CD4-positive, CD25-positive, alpha-beta regulatory T cell (primary cell): ENCODE data around the gene PRSS57. TPM values are rescaled to one million over a fixed set of nuclear protein-coding genes. Genes with fewer than 3 reads are reported as not detected.
A peak's percentile ranks its signal among the peaks of the same experiment; 100 is the strongest.

Experiments used
- ATAC-seq, 2 donors: fragments of 150-1000 bp; cut with Tn5 transposase; one replicate each; pipeline ENCODE4 v1.10.0; 2021; ENCODE audit warnings: low read depth in 2 of 2, moderate number of reproducible peaks in 2 of 2, moderate library complexity in 1 of 2
- DNase-seq, 3 donors: peaks; one replicate each; pipeline versions ENCODE4 v3.0.0 to v3.0.0-alpha.2; 2012 to 2022; ENCODE audit warnings: mixed read lengths in 1 of 3
- H3K27ac ChIP-seq: one replicate; pipeline ENCODE4 v1.7.0; 2013; ENCODE audit warnings: mild to moderate bottlenecking, low read length; ENCODE audit not compliant: insufficient read depth, poor library complexity, severe bottlenecking
- H3K27me3 ChIP-seq: one replicate; pipeline ENCODE4 v1.7.0; 2013; ENCODE audit warnings: low read length; ENCODE audit not compliant: control insufficient read depth, insufficient read depth
- H3K36me3 ChIP-seq: one replicate; pipeline ENCODE4 v1.7.0; 2013; ENCODE audit warnings: mild to moderate bottlenecking, low read length, moderate library complexity; ENCODE audit not compliant: control insufficient read depth, insufficient read depth
- H3K4me1 ChIP-seq: 2 replicates; pipeline ENCODE4 v1.7.0; 2013; ENCODE audit warnings: mild to moderate bottlenecking, low read length; ENCODE audit not compliant: insufficient read depth, control insufficient read depth, poor library complexity, severe bottlenecking
- H3K4me3 ChIP-seq: one replicate; pipeline ENCODE4 v1.7.0; 2013; ENCODE audit warnings: low read depth, mild to moderate bottlenecking, low read length, moderate library complexity
- H3K9me3 ChIP-seq, 2 experiments: 1 replicate in 1 of 2; 2 replicates in 1 of 2; pipeline ENCODE4 v1.7.0; 2013; ENCODE audit warnings: low read length in 2 of 2, mild to moderate bottlenecking in 1 of 2, moderate library complexity in 1 of 2; ENCODE audit not compliant: control insufficient read depth in 2 of 2
- H3K27ac Mint-ChIP-seq, 3 donors: one replicate each; pipeline ENCODE4 v1.8.0; 2020 to 2022; ENCODE audit warnings: mild to moderate bottlenecking in 3 of 3, mixed read lengths in 3 of 3, moderate library complexity in 2 of 3
- H3K27me3 Mint-ChIP-seq: one replicate; pipeline ENCODE4 v1.8.0; 2022; ENCODE audit warnings: mild to moderate bottlenecking, mixed read lengths
- H3K36me3 Mint-ChIP-seq: one replicate; pipeline ENCODE4 v1.8.0; 2020; ENCODE audit warnings: mixed read lengths
- H3K4me1 Mint-ChIP-seq, 4 donors: one replicate each; pipeline ENCODE4 v1.8.0; 2020 to 2022; ENCODE audit warnings: mixed read lengths in 4 of 4, mild to moderate bottlenecking in 1 of 4
- H3K4me3 Mint-ChIP-seq, 4 donors: one replicate each; pipeline ENCODE4 v1.8.0; 2020 to 2022; ENCODE audit warnings: mild to moderate bottlenecking in 4 of 4, mixed read lengths in 4 of 4, moderate library complexity in 3 of 4
- H3K9me3 Mint-ChIP-seq, 7 donors: one replicate each; pipeline ENCODE4 v1.8.0; 2020 to 2022; ENCODE audit warnings: mixed read lengths in 7 of 7, mild to moderate bottlenecking in 3 of 7, moderate library complexity in 2 of 7
- polyA plus RNA-seq, 4 donors: library from polyadenylated mRNA; unstranded; fragments of 300-500 nt; fragmentation: Illumina TruSeq; gene quantifications; one replicate each; pipeline ENCODE4 v1.2.3, GENCODE V29; 2021
- total RNA-seq: library from RNA; stranded (reverse); gene quantifications from one replicate; pipeline ENCODE4 v1.2.3, GENCODE V29; 2022

The PRSS57 gene
- total and polyA plus RNA-seq, 5 donors from 2014 or later, result 3.3 TPM; not detected in 4

- Mint-ChIP-seq H3K27me3 (no peaks in the 10 kb centered on the region), H3K27ac (no peak overlapping the region), H3K4me3 (no peak overlapping the region), H3K9me3 (no peaks in the 10 kb centered on the region), H3K36me3 (peaks cover 9% of the 10 kb centered on the region), H3K4me1 (peaks cover 0 to 44% (median 9%) of the 10 kb centered on the region in 4 donors)
- ATAC-seq, result no peak
- DNase-seq, result no peak
- no peak overlapping the region for H3K27ac ChIP-seq
- H3K4me1 ChIP-seq, result peaks cover 36% of the 10 kb centered on the region
- peaks cover 49% of the 10 kb centered on the region for H3K36me3 ChIP-seq
- H3K27me3 ChIP-seq, result no peaks in the 10 kb centered on the region
- no peak overlapping the region for H3K4me3 ChIP-seq
- H3K9me3 ChIP-seq, result no peaks in the 10 kb centered on the region
These were observed 41.8 kb downstream of the PRSS57 start for GRCh38 chr19:653425-653824.

GRCh38 chr19:652467-653389, 42.5 kb downstream of the PRSS57 start:
- ATAC-seq (no peak), DNase-seq (no peak)
- Histone ChIP-seq H3K4me3 (no peak overlapping the region), H3K9me3 (no peaks in the 10 kb centered on the region), H3K27ac (no peak overlapping the region), H3K4me1 (peaks cover 29% of the 10 kb centered on the region), H3K27me3 (no peaks in the 10 kb centered on the region), H3K36me3 (peaks cover 55% of the 10 kb centered on the region)
- peaks cover 9% of the 10 kb centered on the region for H3K36me3 Mint-ChIP-seq
- peaks cover 0 to 40% (median 9%) of the 10 kb centered on the region in 4 donors for H3K4me1 Mint-ChIP-seq
- H3K27ac Mint-ChIP-seq, result no peak overlapping the region
- H3K9me3 Mint-ChIP-seq, result no peaks in the 10 kb centered on the region
- H3K4me3 Mint-ChIP-seq, result no peak overlapping the region
- H3K27me3 Mint-ChIP-seq, result no peaks in the 10 kb centered on the region

DNA sequence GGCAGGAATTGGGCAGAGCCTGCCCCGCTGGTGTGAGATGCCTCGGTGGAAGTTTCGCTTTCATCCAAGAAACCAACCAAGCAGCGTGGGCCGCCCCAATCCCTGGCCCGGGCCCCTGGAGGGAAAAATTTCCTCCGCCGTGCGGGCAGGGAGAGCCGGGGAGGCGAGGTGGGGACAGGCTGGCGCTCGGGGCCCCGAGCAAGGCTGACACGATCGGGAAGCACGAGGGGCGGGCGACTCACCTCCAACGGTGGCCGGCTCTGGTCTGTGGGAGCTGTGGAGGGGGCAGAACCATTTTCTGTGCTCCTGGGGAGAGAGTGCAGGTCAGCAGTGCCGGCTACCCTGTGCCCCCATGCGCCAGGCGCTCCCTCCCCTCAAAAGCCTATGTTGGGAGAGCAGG, 43.3 kb downstream of the PRSS57 start:
- peaks cover 0 to 34% (median 9%) of the 10 kb centered on the region in 4 donors for H3K4me1 Mint-ChIP-seq
- peaks cover 21% of the 10 kb centered on the region for H3K4me1 ChIP-seq

GRCh38 chr19:651114-651818, 44.0 kb downstream of the PRSS57 start:
- H3K4me3 Mint-ChIP-seq, result no peak overlapping the region
- H3K4me1 Mint-ChIP-seq, result peaks cover 0 to 29% (median 8%) of the 10 kb centered on the region in 4 donors
- H3K36me3 Mint-ChIP-seq, result peaks cover 9% of the 10 kb centered on the region
- no peaks in the 10 kb centered on the region for H3K27me3 Mint-ChIP-seq
- no peak overlapping the region for H3K27ac Mint-ChIP-seq
- no peaks in the 10 kb centered on the region for H3K9me3 ChIP-seq
- H3K4me1 ChIP-seq, result peaks cover 14% of the 10 kb centered on the region
- DNase-seq (no peak), ATAC-seq (no peak)
- H3K27me3 ChIP-seq, result no peaks in the 10 kb centered on the region
- peaks cover 64% of the 10 kb centered on the region for H3K36me3 ChIP-seq
- H3K4me3 ChIP-seq, result no peak overlapping the region
- H3K9me3 Mint-ChIP-seq, result peaks cover 0 to 1% (median 0%) of the 10 kb centered on the region in 7 donors
- H3K27ac ChIP-seq, result no peak overlapping the region

More for the DNA sequence above, 43.3 kb downstream of the PRSS57 start:
- no peak overlapping the region for H3K4me3 ChIP-seq
- ATAC-seq (no peak), DNase-seq (no peak)
- no peak overlapping the region for H3K27ac ChIP-seq
- Mint-ChIP-seq H3K4me3 (no peak overlapping the region), H3K27ac (no peak overlapping the region), H3K27me3 (no peaks in the 10 kb centered on the region), H3K36me3 (peaks cover 9% of the 10 kb centered on the region), H3K9me3 (no peaks in the 10 kb centered on the region)
- peaks cover 60% of the 10 kb centered on the region for H3K36me3 ChIP-seq
- H3K9me3 ChIP-seq, result no peaks in the 10 kb centered on the region
- no peaks in the 10 kb centered on the region for H3K27me3 ChIP-seq

- H3K4me3 ChIP-seq, result no peak overlapping the region
- no peak for ATAC-seq
- H3K36me3 Mint-ChIP-seq, result peaks cover 5% of the 10 kb centered on the region
- H3K9me3 ChIP-seq, result no peaks in the 10 kb centered on the region
- no peak overlapping the region for H3K27ac Mint-ChIP-seq
- no peak overlapping the region for H3K4me3 Mint-ChIP-seq
- DNase-seq, result no peak
- H3K4me1 ChIP-seq, result peaks cover 6% of the 10 kb centered on the region
- peaks cover 0 to 17% (median 1%) of the 10 kb centered on the region in 4 donors for H3K4me1 Mint-ChIP-seq
- H3K27me3 Mint-ChIP-seq, result no peaks in the 10 kb centered on the region
- H3K27ac ChIP-seq, result no peak overlapping the region
- peaks cover 62% of the 10 kb centered on the region for H3K36me3 ChIP-seq
- peaks cover 0 to 1% (median 0%) of the 10 kb centered on the region in 7 donors for H3K9me3 Mint-ChIP-seq
- no peaks in the 10 kb centered on the region for H3K27me3 ChIP-seq
These were observed 45.1 kb downstream of the PRSS57 start for GRCh38 chr19:650121-650520.

DNA sequence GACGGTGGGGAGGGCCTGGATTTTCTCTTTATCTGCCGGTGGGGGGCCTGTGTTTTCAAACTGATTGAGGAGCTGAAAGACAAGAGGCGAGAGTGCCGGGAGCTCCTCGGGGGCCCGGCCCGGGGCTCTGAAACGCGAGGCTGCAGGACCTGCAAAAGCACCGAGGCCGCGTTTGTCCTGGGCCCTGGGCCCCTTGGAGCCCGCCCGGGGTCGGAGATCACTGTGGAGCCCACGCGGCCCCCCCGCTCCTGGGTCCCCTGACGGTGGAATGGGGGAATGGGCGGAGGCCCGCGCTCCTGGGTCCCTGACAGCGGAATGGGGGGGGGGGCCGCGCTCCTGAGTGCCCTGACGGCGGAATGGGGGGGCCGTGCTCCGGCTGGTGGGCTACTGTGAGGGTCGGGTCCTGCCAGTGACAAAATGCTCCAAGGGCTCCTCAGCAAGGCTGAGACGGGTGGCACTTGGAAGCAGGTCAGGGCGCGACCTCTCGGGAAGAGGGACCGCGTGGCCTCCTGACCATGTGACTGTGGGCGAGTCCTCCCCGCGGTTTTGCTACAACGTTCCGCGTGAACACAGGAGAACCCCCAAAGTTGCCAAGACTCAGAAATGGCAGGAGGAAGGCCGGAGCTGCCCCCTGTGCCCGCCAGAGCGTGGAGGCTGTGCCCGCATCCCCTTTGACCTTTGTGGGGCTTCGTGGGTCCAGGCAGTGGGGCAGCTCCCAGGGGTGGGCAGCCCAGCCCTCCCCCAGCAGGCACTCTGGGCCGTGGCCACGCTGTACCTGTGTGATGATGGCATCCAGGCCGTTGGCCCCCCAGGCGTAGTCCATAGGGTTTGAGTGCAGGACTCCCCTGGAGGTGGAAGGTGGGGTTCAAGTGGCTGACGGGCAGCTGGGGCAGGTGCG, 46.1 kb downstream of the PRSS57 start:
- Mint-ChIP-seq H3K27me3 (no peaks in the 10 kb centered on the region), H3K36me3 (no peaks in the 10 kb centered on the region), H3K4me1 (peaks cover 0 to 10% (median 0%) of the 10 kb centered on the region in 4 donors), H3K4me3 (peak overlapping the region in 1 of 4 donors; percentile 60), H3K9me3 (peaks cover 0 to 1% (median 0%) of the 10 kb centered on the region in 7 donors), H3K27ac (no peak overlapping the region)
- Histone ChIP-seq H3K27me3 (no peaks in the 10 kb centered on the region), H3K36me3 (peaks cover 58% of the 10 kb centered on the region), H3K4me1 (peaks cover 3% of the 10 kb centered on the region), H3K27ac (no peak overlapping the region), H3K4me3 (no peak overlapping the region), H3K9me3 (no peaks in the 10 kb centered on the region)
- DNase-seq (no peak), ATAC-seq (no peak)

DNA sequence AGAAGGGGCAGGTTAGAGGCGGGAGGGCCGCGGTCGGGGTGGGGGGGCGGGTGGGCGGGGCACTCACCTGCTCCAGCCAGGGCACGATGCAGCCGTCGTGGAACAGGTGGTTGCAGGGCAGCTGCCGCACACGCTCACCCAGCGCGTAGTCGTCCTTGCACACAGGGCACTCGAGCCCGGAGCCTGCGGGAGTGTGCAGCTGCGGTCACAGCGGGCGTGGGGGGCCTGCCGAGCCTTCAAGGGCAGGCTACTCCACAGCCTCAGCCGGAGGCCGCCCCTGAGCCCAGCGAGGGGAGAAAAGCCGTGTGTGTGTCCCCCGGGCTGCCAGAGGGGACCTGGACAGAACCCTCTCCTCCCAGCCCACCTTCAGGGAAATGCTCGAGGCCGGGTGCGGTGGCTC, 46.9 kb downstream of the PRSS57 start:
- Mint-ChIP-seq H3K9me3 (peaks cover 0 to 1% (median 0%) of the 10 kb centered on the region in 7 donors), H3K4me3 (peak overlapping the region in 1 of 4 donors; percentile 60), H3K4me1 (peaks cover 0 to 3% (median 0%) of the 10 kb centered on the region in 4 donors), H3K27me3 (no peaks in the 10 kb centered on the region), H3K27ac (no peak overlapping the region), H3K36me3 (no peaks in the 10 kb centered on the region)
- Histone ChIP-seq H3K36me3 (peaks cover 52% of the 10 kb centered on the region), H3K27me3 (no peaks in the 10 kb centered on the region), H3K4me3 (no peak overlapping the region), H3K4me1 (peaks cover 3% of the 10 kb centered on the region), H3K9me3 (no peaks in the 10 kb centered on the region), H3K27ac (no peak overlapping the region)
- DNase-seq, result no peak
- no peak for ATAC-seq
